NCI-H1105 treated with DMSO at 0.1 percent for 48 hours (cell line): ENCODE results near the gene SLC39A11.

Experiments
- DNase-seq: peaks from one replicate; lab custom pipeline; 2025; lab: John Stamatoyannopoulos, UW

Gene SLC39A11

DNA sequence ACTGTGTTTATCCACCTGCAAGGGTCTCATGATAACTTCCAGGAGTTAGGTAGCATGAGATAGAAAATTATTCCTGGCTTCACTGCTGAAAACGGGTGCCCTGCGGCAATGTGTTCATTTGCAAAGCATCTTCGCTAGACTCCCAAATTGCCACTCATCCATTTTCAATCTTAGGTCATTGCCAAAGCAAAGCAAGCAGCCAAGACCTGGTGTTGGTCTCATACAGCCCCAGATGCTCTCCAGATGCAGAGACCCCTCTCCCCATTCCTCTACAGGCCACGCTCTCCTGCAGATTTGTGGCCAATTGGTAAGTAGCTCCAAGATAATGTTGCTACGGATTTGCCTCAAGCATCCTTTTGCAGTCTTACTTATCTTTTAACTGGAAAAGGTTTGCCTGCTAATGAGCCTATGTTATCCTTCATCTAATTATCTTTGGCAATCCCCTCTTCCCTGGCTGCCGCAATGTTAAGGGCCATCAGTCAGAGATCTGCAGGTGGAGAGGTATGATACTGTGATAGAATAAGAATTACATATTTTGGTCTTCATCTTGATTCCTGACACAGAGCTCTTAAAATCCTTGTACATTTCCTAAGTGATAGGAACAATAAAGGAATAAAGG is 222.0 kb downstream of the SLC39A11 start:
- DNase-seq, result no peak

DNA sequence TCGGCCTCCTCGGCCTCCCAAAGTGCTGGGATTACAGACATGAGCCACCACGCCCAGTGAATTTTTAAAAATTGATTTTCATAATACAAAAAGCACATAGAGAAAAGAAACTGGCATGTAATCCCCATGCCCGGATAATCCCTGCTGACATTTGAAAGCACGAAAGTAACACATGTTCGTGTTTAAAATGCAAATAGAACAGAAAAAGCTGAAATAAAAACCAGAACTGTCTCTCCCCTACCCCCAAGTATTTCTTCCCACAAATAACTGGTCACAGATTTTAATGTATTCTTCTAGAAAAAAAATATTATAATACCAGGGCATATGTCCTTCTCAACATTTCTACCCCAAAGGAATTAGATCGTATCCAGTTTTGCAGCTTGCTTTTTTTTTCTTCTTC is 222.9 kb downstream of the SLC39A11 start:
- DNase-seq, result no peak

DNA sequence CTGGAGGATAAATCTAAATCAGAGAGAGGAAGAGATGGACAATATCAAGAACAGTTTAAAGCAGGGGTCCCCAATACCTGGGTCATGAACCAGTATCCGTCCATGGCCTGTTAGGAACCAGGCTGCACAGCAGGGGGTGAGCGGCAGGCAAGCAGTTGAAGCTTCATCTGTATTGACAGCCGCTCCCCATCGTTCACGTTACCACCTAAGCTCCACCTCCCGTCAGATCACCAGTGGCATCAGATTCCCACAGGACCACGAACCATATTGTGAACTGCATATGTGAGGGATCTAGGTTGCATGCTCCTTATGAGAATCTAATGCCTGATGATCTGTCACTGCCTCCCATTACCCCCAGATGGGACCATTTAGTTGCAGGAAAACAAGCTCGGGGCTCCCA is 226.5 kb downstream of the SLC39A11 start:
- no peak for DNase-seq

GRCh38 chr17:72863526-72864211 is 228.8 kb downstream of the SLC39A11 start:
- DNase-seq, result no peak

DNA sequence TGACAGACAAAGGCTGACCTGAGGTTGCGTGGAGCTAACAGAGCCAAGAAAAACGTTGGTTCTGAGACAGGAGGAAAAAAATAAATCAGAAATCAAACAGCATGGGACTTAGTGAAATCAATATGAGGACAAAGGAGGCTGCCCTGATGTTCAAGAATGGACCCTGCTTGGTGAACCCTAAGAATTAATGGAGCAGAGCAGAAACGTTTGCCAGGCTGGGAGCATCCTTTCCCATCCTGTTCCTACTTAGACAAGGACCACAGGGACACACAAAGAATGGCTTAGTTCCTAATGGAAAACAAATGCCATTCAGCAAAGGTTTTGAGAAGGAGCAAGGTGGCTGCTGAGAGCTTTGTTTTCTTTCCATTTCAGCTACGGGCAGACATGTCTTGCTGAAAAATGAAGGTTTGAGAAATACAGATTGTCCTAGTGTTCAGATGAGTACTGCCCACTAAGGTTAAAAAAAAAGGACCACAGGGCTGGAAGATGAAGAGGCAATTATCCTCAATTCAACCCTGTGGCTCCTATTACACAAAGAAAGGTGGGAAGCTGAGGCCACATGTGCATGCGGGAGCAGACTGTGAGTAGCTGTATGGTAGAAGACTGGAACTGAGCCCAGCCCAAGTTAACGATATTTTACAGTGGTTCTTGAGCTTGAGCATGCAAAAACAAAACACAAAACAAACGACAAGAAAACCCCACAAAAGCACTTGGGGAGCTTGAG is 230.1 kb downstream of the SLC39A11 start:
- DNase-seq, result peak; percentile 74

DNA sequence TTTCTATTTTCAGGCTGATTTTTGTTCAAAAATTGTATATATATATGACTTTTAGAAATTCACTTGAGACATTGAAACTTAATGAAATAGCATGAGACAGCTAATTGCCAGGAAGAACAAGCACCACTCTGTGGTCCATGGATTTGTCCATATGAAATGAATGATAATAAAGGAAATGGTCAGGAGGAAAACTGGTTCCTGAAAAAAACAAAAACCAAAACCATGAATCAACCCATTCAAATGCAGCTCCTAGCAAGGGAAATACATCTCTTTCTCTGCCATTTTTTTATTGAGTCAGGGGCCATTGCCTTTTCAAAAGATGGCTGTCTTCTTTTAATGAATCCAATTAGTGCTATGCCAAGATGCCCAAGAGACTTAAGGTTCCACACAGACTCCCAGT is 230.7 kb downstream of the SLC39A11 start:
- DNase-seq, result no peak

DNA sequence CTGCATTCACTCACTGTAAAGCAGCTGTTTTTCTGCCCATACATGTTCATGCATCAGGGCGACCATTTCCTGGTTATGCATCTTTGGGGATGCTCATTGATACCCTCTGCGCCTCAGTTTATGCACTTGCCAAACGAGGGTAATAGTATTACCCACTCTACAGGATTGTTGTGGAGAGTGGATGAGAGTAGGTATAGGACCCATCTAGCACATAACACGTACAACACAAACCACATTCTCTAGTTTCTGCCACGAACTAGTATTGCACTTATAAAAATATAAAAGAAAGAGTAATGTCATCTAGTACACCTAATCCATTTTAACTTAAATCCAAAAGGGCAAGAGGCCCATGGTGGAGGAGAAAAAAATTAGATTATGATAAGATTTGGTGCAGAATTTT is 231.7 kb downstream of the SLC39A11 start:
- DNase-seq, result no peak

- DNase-seq, result no peak
These were observed 233.5 kb downstream of the SLC39A11 start for GRCh38 chr17:72858826-72859495.

DNA sequence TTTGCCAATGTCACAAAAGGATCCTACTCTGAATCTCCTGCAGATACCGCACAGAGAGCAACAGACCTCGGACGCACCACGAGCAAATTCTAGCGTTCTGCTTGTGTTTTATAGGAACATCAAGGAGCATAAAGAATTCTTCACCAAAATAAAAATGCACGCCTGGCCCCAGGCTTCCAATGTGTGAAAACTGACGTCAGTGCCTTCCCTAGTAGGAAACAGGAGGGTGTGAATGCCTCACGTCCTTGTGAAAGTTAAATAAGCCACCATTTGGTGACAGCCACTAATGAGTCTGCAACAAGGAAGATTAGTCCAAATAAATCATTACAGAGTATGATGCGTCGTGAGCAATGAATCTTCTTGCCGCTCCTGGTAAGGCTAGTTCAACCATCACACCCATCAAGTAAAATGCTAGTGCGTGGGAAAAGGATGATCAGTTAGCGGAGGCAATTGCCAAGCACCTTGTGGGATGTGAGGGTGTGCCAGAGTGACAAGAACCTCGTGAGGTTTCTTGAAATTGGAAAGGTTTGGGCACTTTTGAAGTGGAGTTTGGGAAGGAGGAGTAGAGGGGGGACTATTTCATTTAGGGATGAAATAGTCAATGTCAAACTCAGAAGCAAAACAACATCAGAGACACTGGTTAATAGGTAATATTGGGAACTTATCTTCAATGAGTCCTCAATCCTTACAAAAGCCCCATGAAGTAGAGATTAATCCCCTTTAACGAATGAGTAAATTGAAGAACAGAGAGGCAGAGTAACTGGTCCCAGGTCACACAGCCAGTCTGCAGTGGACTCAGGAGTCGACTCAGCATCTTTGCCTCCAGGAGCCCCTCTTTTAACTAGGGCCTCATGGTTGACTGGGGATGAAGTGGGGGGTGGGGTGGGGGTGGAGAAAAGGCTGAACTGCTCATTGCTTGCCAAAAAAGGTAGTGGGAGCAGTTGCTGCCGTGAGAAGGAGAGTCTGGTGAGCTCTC is 238.8 kb downstream of the SLC39A11 start:
- no peak for DNase-seq

GRCh38 chr17:72852277-72852938 is 240.1 kb downstream of the SLC39A11 start:
- no peak for DNase-seq

- no peak for DNase-seq
These were observed 241.9 kb downstream of the SLC39A11 start for GRCh38 chr17:72850410-72851118.

- DNase-seq, result no peak
These were observed 246.1 kb downstream of the SLC39A11 start for GRCh38 chr17:72846399-72846798.

- no peak for DNase-seq
These were observed 248.9 kb downstream of the SLC39A11 start for GRCh38 chr17:72843591-72843990.

- no peak for DNase-seq
These were observed 252.5 kb downstream of the SLC39A11 start for GRCh38 chr17:72840019-72840418.

- no peak for DNase-seq
These were observed 253.3 kb downstream of the SLC39A11 start for GRCh38 chr17:72839131-72839725.

DNA sequence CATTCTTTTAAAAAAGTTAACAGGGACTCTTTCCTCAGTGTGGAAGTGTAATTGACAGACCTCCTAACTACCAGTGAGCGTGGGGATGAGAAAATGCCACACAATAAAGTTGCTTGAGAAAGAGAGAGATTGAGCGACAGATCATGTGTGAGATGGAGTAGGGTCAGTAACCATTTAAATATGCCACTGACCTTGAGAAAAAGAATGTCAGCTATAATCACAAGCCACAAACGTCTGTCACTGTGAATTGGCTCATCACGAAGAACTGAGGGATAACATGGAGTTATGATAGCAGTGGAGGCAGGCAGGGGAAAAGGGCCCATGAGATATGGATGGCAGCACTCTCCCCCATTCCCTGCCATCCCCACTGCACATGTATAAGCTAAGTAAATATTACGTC is 253.9 kb downstream of the SLC39A11 start:
- DNase-seq, result no peak

DNA sequence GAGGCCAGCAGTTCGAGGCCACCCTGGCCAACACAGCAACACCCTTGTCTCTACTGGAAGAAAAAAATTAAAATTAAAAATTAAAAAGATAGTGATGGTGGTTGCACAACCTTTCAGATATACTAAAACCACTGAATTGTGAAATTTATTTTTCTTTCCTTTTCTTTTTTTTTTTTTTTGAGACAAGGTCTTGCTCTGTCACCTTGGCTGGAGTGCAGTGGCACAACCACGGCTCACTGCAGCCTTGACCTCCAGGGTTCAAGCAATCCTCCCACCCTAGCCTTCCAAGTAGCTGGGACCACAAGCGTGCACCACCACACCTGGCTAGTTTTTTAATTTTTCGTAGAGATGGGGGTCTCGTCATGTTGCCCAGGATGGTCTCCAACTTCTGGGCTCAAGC is 254.4 kb downstream of the SLC39A11 start:
- no peak for DNase-seq

DNA sequence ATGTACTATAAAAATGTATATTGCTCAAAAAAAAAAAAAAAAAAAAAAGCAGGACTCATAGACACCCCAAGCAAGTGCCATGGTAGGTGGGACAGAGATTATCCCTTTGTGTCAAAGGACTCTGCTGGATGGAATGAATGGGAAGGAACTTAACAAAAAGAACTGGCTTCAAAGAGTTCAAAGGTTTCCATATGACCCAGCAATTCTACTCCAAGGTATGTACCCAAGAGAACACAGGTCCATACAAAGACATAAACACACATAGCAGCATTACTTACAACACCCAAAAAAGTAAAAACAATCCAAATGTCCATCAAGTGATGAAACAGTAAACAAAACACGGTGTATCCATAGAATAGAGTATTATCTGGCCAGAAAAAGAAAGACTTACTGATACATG is 255.2 kb downstream of the SLC39A11 start:
- DNase-seq, result no peak

DNA sequence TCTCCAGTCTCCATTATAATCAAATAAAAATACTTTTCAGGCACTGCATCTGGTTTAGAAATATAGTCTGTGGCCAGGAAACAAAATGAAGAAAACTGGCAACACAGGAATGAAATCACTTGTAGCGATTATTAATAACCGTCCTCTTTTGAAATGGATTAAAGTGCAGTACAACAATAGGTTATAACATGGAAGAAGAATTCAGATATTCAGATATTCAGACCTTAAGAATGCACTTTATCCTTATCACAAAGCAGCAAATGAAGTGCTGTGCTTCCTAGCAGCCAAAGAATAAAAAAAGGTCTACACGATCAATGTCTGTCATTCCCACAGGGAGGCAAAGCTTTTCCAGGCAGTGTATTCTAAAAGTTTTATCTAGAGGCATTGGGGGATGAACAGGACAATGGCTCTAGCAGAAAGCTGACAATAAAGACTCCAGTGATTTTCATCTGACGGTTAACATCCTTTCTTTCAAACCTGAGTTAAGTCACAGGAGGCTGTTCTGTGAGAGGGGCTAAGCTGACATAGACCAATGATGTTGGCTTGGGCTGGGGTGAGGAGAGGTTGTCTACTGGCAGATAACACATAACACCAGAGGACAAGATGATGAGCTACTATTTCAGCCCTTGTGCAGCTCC is 259.2 kb downstream of the SLC39A11 start:
- no peak for DNase-seq
